Brain microvascular endothelial cell (primary cell): ENCODE data around the gene ABLIM2.

ENCODE experiments used
- DNase-seq: peaks from one replicate; pipeline ENCODE4 v3.0.0-alpha.2; 2020
- H3K27ac ChIP-seq: fragments of 250-450 bp; sonication (Bioruptor Pico); 2 replicates; pipeline ENCODE4 v1.5.1; 2020; ENCODE audit warnings: mild to moderate bottlenecking, moderate library complexity
- H3K27me3 ChIP-seq: fragments of 250-450 bp; sonication (Bioruptor Pico); replicated peaks from 2 replicates; pipeline ENCODE4 v1.5.1; 2020; ENCODE audit warnings: mild to moderate bottlenecking
- H3K36me3 ChIP-seq: fragments of 250-450 bp; sonication (Bioruptor Pico); replicated peaks from 2 replicates; pipeline ENCODE4 v1.5.1; 2020; ENCODE audit warnings: mild to moderate bottlenecking
- H3K4me3 ChIP-seq: 2 replicates; pipeline ENCODE4 v1.5.1; 2011; ENCODE audit warnings: low read depth, mild to moderate bottlenecking, control low read depth, low read length, moderate library complexity
- CTCF ChIP-seq: IDR thresholded peaks from 2 replicates; pipeline ENCODE4 v1.5.1; 2011; ENCODE audit warnings: low read depth, mild to moderate bottlenecking, moderate library complexity, low read length, control low read depth, inconsistent platforms; ENCODE audit errors: missing control alignments
- in situ Hi-C: cut with HindIII; loops from 2 replicates; pipeline ENCODE4 v1.10.0; 2017; ENCODE audit warnings: low sequenced_read_pairs, low pct_ligation_motif_present

The ABLIM2 gene

GRCh38 chr4:8158710-8159536, at the start of gene ABLIM2:
Gene ABLIM2, minus strand, starts transcription at chr4:8158813. Its CDS starts 124 bp downstream, at chr4:8158689.
- no peak for TF ChIP-seq CTCF
- in situ Hi-C loops: no loop called here
- Histone ChIP-seq H3K27ac (no peak within 1 kb of the TSS), H3K4me3 (peak within 1 kb of the TSS; percentile 74), H3K36me3 (no peaks in the 10 kb centered on the region), H3K27me3 (peaks cover 24% of the 10 kb centered on the region)
- peak; percentile 95 for DNase-seq

DNA sequence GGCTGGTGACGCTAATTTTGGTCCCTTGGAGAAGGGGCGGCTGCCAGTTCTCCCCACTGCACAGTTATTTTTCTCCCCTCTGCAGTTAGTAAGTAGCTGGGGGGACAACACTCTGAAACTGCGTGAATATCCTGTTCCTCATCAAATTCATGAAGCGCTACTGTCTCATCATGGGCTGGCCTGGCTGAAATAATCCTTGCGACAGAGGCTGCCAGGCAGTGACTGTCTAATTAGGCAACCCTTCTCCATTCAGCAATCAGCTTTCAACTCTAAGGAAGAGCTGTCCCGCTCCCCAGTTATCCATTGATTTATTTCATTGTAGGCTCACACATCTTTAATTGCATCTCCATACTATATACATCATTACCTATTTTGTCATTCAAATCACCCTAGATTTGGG, 48.7 kb upstream of the ABLIM2 start:
- H3K36me3 ChIP-seq: no peaks in the 10 kb centered on the region
- no peak for DNase-seq
- in situ Hi-C loops: no loop called here
- H3K27me3 ChIP-seq: no peaks in the 10 kb centered on the region
- no peak overlapping the region for H3K27ac ChIP-seq
- no peak overlapping the region for H3K4me3 ChIP-seq
- TF ChIP-seq CTCF: no peak

DNA sequence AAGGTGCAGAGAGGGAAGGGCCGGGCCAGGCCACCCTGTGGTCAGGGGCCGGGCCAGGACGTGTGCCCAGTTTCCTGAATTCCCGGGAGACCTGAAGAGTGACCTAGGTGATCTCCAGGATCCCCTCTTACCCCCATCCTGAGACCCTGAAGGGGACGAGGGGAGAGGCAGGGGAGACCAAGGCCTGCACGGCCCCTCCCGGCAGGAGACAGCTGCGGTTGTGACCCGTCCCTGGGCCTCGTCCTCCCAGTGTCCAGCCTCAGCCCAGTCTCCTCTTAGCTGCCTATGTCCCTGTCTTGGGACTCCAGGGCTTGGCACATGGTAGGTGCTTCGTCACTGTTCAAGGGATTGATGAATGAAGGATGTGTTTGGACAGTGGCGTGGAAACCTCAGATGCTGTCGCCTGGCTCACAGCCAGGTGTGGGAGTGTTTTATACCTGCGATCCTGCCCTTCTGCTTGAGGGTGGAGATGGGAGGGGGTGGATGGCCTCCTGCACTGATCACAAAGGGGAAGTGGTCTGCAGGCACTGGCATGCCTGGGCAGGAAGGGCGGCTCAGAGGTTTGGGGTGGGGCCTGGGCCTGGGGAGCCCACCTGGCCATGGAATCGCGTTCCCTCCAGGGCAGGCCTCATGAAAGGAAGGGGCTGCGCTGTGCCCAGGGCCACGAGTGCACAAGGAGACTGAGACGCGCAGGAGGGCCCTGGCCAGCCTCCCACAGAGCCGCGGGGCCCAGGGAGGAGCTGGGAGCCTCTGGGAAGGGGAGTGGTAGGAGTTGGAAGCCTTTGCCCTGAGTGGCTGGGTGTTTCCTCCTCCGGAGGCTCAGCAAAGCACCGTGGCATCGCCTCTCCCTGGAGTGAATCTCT, 47.4 kb upstream of the ABLIM2 start:
- Histone ChIP-seq H3K27me3 (no peaks in the 10 kb centered on the region), H3K27ac (no peak overlapping the region), H3K4me3 (no peak overlapping the region), H3K36me3 (no peaks in the 10 kb centered on the region)
- no peak for TF ChIP-seq CTCF
- in situ Hi-C loops: no loop called here
- no peak for DNase-seq

DNA sequence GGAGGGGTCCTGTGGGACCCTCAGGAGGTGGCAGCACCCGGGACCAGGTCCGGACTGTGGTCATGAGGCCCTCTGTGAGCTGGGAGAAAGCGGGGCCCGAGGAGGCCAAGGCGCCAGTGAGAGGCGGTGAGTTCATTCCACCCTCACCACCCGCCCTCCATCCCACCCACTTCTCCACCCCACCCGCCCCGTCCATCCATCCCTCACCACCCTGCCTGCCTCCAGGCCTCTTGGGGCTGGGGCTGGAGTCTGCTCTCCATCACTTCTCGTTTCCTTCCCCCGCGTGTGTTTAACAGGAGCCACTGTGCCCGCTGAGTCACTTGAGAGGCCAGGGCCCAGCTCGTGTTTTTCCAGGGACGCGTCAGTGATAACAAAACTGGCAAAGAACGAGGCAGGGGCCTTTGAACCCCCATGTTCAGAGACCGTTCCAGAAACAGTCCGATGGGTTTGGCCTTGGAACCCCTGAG, 46.7 kb upstream of the ABLIM2 start:
- H3K27ac ChIP-seq: no peak overlapping the region
- no peak for DNase-seq
- H3K4me3 ChIP-seq: no peak overlapping the region

More for the DNA sequence above, 46.7 kb upstream of the ABLIM2 start:
- Histone ChIP-seq H3K36me3 (no peaks in the 10 kb centered on the region), H3K27me3 (no peaks in the 10 kb centered on the region)
- in situ Hi-C loops: no loop called here
- no peak for TF ChIP-seq CTCF
